Smooth muscle cell (in vitro differentiated cells): Measurements from ENCODE around the gene TAOK2. TPM values are rescaled to one million over a fixed set of nuclear protein-coding genes. Genes with fewer than 3 reads are reported as not detected.

Experiments
- DNase-seq: peaks from one replicate; lab custom pipeline; 2025; ENCODE audit not compliant: unreplicated experiment; lab: John Stamatoyannopoulos, UW
- H2AFZ ChIP-seq: fragments of 200-600 bp; sonication (generic); 2 replicates; pipeline ENCODE4 v1.6.0; 2016; ENCODE audit warnings: antibody characterized with exemption, low read depth, mild to moderate bottlenecking
- H3F3A ChIP-seq: fragments of 200-600 bp; sonication (generic); 2 replicates; pipeline ENCODE4 v1.6.0; 2017; ENCODE audit warnings: antibody characterized with exemption, low read depth
- H3K27ac ChIP-seq: fragments of 200-600 bp; sonication (generic); 2 replicates; pipeline ENCODE4 v1.5.1; 2016; ENCODE audit warnings: low read depth, mild to moderate bottlenecking
- H3K27me3 ChIP-seq: fragments of 200-600 bp; sonication (generic); 2 replicates; pipeline ENCODE4 v1.6.1; 2016; ENCODE audit warnings: low read depth, mild to moderate bottlenecking
- H3K36me3 ChIP-seq: fragments of 200-600 bp; sonication (generic); 2 replicates; pipeline ENCODE4 v1.5.1; 2016; ENCODE audit warnings: low read depth
- H3K4me1 ChIP-seq: fragments of 200-600 bp; sonication (generic); 2 replicates; pipeline ENCODE4 v1.5.1; 2016; ENCODE audit warnings: low read depth
- H3K4me2 ChIP-seq: fragments of 200-600 bp; sonication (generic); 2 replicates; pipeline ENCODE4 v1.6.0; 2016; ENCODE audit warnings: mild to moderate bottlenecking
- H3K4me3 ChIP-seq: fragments of 200-600 bp; sonication (generic); 2 replicates; pipeline ENCODE4 v1.5.1; 2016; ENCODE audit warnings: mild to moderate bottlenecking
- H3K79me2 ChIP-seq: fragments of 200-600 bp; sonication (generic); 2 replicates; pipeline ENCODE4 v1.6.0; 2016; ENCODE audit warnings: low read depth, mild to moderate bottlenecking
- H3K9ac ChIP-seq: fragments of 200-600 bp; sonication (generic); 2 replicates; pipeline ENCODE4 v1.6.0; 2016; ENCODE audit warnings: low read depth
- H3K9me3 ChIP-seq: fragments of 200-600 bp; sonication (generic); replicated peaks from 2 replicates; pipeline ENCODE4 v1.5.1; 2016; ENCODE audit warnings: low read depth
- H4K20me1 ChIP-seq: fragments of 200-600 bp; sonication (generic); 2 replicates; pipeline ENCODE4 v1.6.0; 2016; ENCODE audit warnings: low read depth
- CTCF ChIP-seq: fragments of 200-600 bp; sonication (generic); IDR thresholded peaks from 2 replicates; pipeline ENCODE4 v1.5.1; 2017; ENCODE audit warnings: borderline replicate concordance, mild to moderate bottlenecking, antibody characterized with exemption; ENCODE audit not compliant: insufficient read depth, poor library complexity, severe bottlenecking
- WGBS: methylation state at CpG from one replicate; pipeline ENCODE4 v1.1.7; 2016; ENCODE audit warnings: low lambda C conversion rate; 5-methylcytosine and 5-hydroxymethylcytosine counted together
- polyA plus RNA-seq: library from polyadenylated mRNA; unstranded; fragments of >200 nt; fragmentation: Nextera tagmentation; extraction: Ambion mirVana; gene quantifications from 2 replicates; pipeline ENCODE4 v1.2.1, GENCODE V29; 2016
- total RNA-seq: library from RNA; depleted of rRNA; stranded (reverse); fragments of >200 nt; gene quantifications from 2 replicates; pipeline ENCODE4 v1.2.3, GENCODE V29; 2014

Gene TAOK2
- total and polyA plus RNA-seq, 2 experiments from 2014 or later: 26.0 to 26.2 TPM

DNA sequence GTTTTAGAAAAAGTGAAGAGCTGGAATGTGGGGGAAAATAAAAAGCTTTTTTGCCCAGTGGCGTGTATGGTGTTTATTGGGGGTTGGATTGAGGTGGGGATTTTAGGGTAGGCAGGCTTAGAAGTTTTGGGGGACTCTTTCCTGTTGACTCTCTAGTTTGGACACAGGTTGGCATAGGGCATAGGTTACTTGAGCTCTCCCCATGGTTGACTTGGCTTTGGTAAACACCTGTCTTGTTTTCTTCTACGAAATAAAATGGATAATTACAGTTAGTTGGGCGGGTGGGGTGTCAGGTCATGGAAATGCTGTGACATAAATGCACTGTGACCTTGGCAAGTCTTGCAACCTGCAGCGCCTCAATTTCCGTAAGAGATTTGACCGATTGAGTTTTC is 680 bp upstream of the TAOK2 start:
- Histone ChIP-seq H2AFZ (no peak overlapping the region), H3K4me3 (no peak overlapping the region), H4K20me1 (peaks cover 38% of the 10 kb centered on the region), H3K4me1 (peaks cover 25% of the 10 kb centered on the region), H3K79me2 (peaks cover 42% of the 10 kb centered on the region), H3K27ac (no peak overlapping the region), H3K27me3 (no peaks in the 10 kb centered on the region), H3K9ac (no peak overlapping the region), H3K36me3 (peaks cover 3% of the 10 kb centered on the region), H3K9me3 (no peaks in the 10 kb centered on the region), H3K4me2 (no peak overlapping the region), H3F3A (peaks cover 16% of the 10 kb centered on the region)
- no peak for DNase-seq
- TF ChIP-seq CTCF: no peak
- 71% methylated on average over 6 of the region's 6 CpGs for WGBS

DNA sequence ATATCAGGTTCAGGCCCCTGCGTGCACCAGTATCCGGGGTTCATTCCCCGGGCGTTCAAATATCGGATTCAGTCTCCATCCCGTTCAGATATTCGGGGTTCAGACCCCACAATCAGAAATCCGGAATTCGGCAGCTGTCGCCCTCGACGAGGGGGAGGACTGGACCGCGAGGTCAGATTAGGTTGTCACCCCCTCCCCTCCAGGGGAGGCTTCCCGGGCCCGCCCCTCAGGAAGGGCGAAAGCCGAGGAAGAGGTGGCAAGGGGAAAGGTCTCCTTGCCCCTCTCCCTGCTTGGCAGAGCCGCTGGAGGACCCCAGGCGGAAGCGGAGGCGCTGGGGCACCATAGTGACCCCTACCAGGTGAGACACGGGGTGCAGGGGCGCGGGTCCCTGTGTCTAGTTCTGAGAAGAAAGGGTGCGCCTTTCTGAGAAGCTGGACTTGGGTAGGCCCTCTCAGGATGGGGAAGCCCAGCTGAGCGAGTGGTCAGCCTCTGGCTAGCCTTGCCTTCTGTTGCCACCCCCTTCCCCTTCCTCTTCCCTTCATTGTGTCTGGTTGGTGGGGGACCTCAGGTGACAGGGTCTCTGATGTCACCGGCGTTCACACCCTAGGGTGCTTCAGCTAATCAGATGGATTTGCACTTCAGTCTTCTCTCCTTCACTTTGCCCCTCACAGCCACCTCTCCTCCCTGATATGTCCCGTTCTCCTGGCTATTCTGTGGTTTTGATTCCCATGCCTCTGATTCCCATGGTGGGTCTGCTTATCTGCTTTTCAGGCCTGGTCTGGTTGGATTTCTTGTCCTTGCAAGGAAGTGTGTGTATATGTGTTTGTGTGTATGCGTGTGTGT is 844 bp downstream of the TAOK2 start:
- Histone ChIP-seq H3K79me2 (peaks cover 42% of the 10 kb centered on the region), H3K9ac (peak overlapping the region; percentile 86), H3K4me1 (peaks cover 25% of the 10 kb centered on the region), H3K9me3 (no peaks in the 10 kb centered on the region), H4K20me1 (peaks cover 51% of the 10 kb centered on the region), H3K27me3 (no peaks in the 10 kb centered on the region), H2AFZ (peak overlapping the region; percentile 94), H3K36me3 (no peaks in the 10 kb centered on the region), H3K4me3 (peak overlapping the region; percentile 84), H3K4me2 (peak overlapping the region; percentile 99), H3K27ac (peak overlapping the region; percentile 58), H3F3A (peaks cover 16% of the 10 kb centered on the region)
- 8% methylated on average over 28 of the region's 31 CpGs for WGBS
- no peak for DNase-seq
- TF ChIP-seq CTCF: no peak

DNA sequence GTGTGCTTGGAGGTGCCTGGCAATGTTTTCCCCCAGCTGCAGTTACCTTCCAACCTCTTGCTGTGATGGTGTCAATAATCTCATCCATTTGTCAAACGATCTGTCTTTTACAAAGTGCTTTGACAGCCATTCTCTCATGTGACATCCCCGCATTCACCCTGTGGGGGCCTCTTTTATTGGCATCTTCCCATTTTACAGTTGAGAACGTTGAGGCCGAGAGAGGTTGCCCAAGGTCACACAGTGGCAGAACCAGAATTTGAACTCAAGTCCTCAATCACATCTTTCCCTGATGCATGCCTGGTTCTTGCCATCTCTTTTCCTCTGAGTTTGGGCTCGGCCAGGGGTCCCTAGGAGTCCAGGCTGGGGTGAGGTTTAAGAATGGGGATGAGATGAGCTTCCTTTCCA is 1.5 kb downstream of the TAOK2 start:
- H2AFZ ChIP-seq: no peak overlapping the region
- no peak overlapping the region for H3K9ac ChIP-seq
- peak overlapping the region; percentile 84 for H3K4me3 ChIP-seq
- no peaks in the 10 kb centered on the region for H3K36me3 ChIP-seq
- H3K27me3 ChIP-seq: no peaks in the 10 kb centered on the region
- H3K79me2 ChIP-seq: peaks cover 42% of the 10 kb centered on the region
- peak overlapping the region; percentile 99 for H3K4me2 ChIP-seq
- H3K27ac ChIP-seq: no peak overlapping the region
- H3K9me3 ChIP-seq: no peaks in the 10 kb centered on the region
- H4K20me1 ChIP-seq: peaks cover 52% of the 10 kb centered on the region
- peaks cover 25% of the 10 kb centered on the region for H3K4me1 ChIP-seq
- 87% methylated on average over 5 of the region's 5 CpGs for WGBS
- DNase-seq: no peak
- TF ChIP-seq CTCF: no peak
- H3F3A ChIP-seq: peaks cover 16% of the 10 kb centered on the region
